ENCODE measurements around the gene CCDC6. TPM values are rescaled to one million over a fixed set of nuclear protein-coding genes. Genes with fewer than 3 reads are reported as not detected.
"Not testable (repeated sequence)": the region's sequence is repeated elsewhere in the genome, so short reads cannot be mapped to it uniquely, and the experiment has no call there.

The CCDC6 gene
- total RNA-seq (10 to 100 TPM; 13.8 to 47.1 (median 20.2) TPM), polyA plus RNA-seq (10 to 100 TPM in 1 of 2 donors, 1 to 10 TPM in 1; 3.7 to 17.3 TPM)
- long read RNA-seq, donor 1, full-length matches to known transcripts, result 15 of 21 reads
- long read RNA-seq, donor 1, partial matches to known transcripts, result 3 of 21 reads
- long read RNA-seq, donor 1, other reads (novel, unspliced or antisense), result 3 of 21 reads
- long read RNA-seq, donor 2, full-length matches to known transcripts, result 13 of 26 reads
- long read RNA-seq, donor 2, partial matches to known transcripts, result 7 of 26 reads
- long read RNA-seq, donor 2, other reads (novel, unspliced or antisense), result 6 of 26 reads
- long read RNA-seq, donor 3, full-length matches to known transcripts, result 22 of 34 reads
- long read RNA-seq, donor 3, partial matches to known transcripts, result 3 of 34 reads
- long read RNA-seq, donor 3, other reads (novel, unspliced or antisense), result 9 of 34 reads

DNA sequence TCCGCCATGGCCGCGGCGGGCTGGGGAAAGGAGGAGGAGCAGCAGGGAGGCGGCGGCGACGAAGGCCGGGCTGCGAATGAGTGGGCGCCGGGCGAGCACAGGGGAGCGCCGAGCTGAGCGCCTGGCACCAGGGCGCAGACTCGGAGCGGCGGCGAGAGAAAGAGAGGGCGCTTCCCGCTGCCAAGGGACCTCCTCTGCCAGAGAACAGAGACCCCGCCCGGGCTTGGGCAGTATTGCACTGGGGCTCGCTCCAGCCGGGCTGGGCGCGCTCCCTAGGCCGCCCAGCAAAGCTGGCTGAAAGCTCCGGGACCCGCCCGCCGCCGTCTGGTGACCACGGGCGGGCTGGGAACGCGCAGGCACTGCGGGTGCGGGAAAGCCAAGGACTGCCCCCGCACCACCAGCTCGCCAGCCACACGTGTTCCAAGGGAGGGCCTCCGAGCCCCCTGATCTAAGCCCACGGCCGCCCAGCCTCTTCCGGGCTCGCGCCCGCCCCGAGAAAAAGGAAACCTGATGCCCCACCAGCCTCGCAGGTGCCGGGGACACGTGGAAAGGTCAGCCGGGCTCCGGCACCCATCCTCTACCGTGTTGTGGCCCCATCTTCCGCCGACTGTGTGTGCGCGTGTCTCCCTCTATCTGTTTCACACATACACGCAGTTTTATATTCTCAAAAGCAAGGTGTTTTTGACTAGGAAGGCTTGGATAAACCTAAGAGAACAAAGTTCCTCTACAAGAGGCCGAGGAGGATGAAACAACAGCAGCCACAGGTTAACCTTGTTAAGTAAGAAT is at the start of gene CCDC6:
TSS of gene CCDC6 (minus strand) at position 140 of the 786 bp plus-strand sequence. CDS start at position 8, 132 bp downstream.
- ATAC-seq (peak; percentile 90 to 96 (median 96)), DNase-seq (peak; percentile 93 to 96 (median 96))
- no peaks in the 10 kb centered on the region for H3K36me3 ChIP-seq
- H3K4me3 ChIP-seq, result peak within 1 kb of the TSS; percentile 76 to 98 (median 92)
- WGBS, 4 donors, result 0 to 1% (median 1%) methylated on average over 22 to 64 of the region's 64 CpGs
- H3K27me3 ChIP-seq, result no peaks in the 10 kb centered on the region
- intact Hi-C loops (cut with DNase I), result loop anchor here in 9 of 10 donors (2.0 to 10.0 kb wide), 7 partner anchors 39 to 282 kb away; no protein-coding TSS in a partner anchor
- peaks cover 0 to 52% (median 29%) of the 10 kb centered on the region in 12 donors for H3K4me1 ChIP-seq
- peak within 1 kb of the TSS; percentile 83 to 96 (median 91) for H3K27ac ChIP-seq
- TF ChIP-seq CTCF (IDR thresholded peaks at IDR 0.05) (peak; percentile 68 to 87 (median 80)), POLR2A (IDR thresholded peaks at IDR 0.05) (peak in 1 of 2 donors; percentile 88)
- H3K9me3 ChIP-seq, result no peaks in the 10 kb centered on the region

GRCh38 chr10:59954296-59954695 is 47.9 kb upstream of the CCDC6 start:
- no peak overlapping the region for H3K4me3 ChIP-seq
- H3K27me3 ChIP-seq, result no peaks in the 10 kb centered on the region
- ATAC-seq (no peak), DNase-seq (no peak)
- H3K9me3 ChIP-seq, result no peaks in the 10 kb centered on the region
- H3K36me3 ChIP-seq, result no peaks in the 10 kb centered on the region
- no peaks in the 10 kb centered on the region for H3K4me1 ChIP-seq
- TF ChIP-seq CTCF (IDR thresholded peaks at IDR 0.05) (no peak), POLR2A (IDR thresholded peaks at IDR 0.05) (no peak)
- 82 to 89% (median 84%) methylated on average over 3 of the region's 3 CpGs for WGBS, 4 donors
- intact Hi-C loops (cut with DNase I), result no loop called here
- no peak overlapping the region for H3K27ac ChIP-seq

DNA sequence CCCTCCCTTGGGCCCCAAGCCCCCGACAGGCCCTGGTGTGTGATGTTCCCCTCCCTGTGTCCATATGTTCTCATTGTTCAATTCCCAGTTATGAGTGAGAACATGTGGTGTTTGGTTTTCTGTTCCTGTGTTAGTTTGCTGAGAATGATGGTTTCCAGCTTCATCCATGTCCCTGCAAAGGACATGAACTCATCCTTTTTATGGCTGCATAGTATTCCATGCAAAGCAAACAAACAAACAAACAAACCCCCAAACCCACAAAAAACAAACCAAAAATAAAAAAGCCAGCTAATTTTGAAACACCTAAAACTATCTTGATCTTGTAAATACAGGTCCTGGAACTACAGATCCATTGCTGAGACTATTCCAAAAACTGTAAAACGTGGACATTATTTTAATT is 47.4 kb upstream of the CCDC6 start:
- H3K27me3 ChIP-seq; H3K9me3 ChIP-seq; intact Hi-C loops (cut with DNase I); ATAC-seq; H3K4me3 ChIP-seq; H3K4me1 ChIP-seq; H3K36me3 ChIP-seq; DNase-seq; H3K27ac ChIP-seq: not testable (repeated sequence)
- WGBS, 4 donors, result 88 to 91% (median 89%) methylated on average over 2 of the region's 2 CpGs

- H3K4me1 ChIP-seq, result no peaks in the 10 kb centered on the region
- TF ChIP-seq CTCF (IDR thresholded peaks at IDR 0.05) (no peak), POLR2A (IDR thresholded peaks at IDR 0.05) (no peak)
- intact Hi-C loops (cut with DNase I), result no loop called here
- ATAC-seq (no peak), DNase-seq (no peak)
- no peaks in the 10 kb centered on the region for H3K27me3 ChIP-seq
- H3K27ac ChIP-seq, result no peak overlapping the region
- no peaks in the 10 kb centered on the region for H3K9me3 ChIP-seq
- no peak overlapping the region for H3K4me3 ChIP-seq
- 64 to 77% (median 70%) methylated on average over 2 of the region's 2 CpGs for WGBS, 4 donors
- H3K36me3 ChIP-seq, result no peaks in the 10 kb centered on the region
Measured at GRCh38 chr10:59950105-59950504, 43.7 kb upstream of the CCDC6 start.
